ENCODE data around the gene MIPEP.

Gene MIPEP

GRCh38 chr13:23715092-23715761, 174.0 kb downstream of the MIPEP start:
- DNase-seq (ENCODE audit: low read depth in 2 of 2), result no peak

DNA sequence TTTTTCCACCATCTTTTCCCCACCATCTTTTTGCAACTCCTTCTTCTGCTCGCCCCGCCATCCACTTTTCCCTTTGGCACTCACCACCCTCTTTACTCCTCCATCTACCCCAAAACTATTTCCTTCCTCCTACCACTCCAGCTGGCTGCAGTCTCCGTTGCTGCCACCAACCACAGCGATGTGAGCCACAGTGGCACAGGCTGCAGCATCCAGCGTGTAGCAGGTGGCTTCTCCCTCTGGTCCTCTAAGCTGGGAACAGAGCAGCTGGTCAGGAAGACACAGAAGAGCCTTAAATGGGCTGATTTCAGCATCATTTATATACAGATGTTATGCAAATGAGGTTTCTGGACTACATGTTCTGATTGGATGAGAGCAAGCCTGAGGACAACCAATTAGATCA, 174.5 kb downstream of the MIPEP start:
- DNase-seq (ENCODE audit: low read depth in 2 of 2), result no peak

DNA sequence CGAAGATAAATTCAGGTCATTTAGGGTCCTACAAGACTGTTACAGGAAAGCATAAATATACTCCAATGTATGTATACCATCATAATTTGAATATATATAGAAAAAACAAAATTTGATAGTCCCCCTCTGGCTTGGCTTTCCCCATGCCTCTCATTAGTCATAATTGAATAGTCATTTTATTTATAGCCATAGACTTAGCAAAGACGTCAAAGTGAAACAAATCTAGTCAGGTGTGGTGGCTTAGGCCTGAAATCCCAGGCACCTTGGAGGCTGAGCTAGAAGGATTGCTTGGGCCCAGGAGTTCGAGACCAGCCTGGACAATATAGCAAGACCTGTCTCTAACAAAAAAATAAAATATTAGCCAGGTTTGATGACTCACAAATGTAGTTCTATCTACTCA, 177.8 kb downstream of the MIPEP start:
- no peak for DNase-seq (ENCODE audit: low read depth in 2 of 2)

DNA sequence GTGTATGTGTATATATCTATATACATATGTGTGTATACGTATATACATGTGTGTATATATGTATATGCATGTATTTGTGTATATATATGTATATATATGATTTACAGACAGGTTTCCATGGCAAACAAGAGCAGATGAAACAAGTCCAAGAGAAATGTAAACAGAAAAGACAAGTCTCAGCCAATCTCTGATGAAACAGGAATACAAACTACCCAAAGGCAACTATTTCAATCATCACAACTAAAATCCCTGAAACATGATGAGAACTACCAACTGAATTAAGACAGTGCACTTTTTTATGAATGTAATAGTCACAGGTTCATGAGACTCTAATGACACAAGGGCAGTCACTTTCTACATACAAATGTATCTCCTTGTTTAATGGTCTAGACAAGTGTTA, 178.8 kb downstream of the MIPEP start:
- DNase-seq (ENCODE audit: low read depth in 2 of 2), result no peak

- DNase-seq (ENCODE audit: low read depth in 2 of 2), result no peak
These were observed 179.7 kb downstream of the MIPEP start for GRCh38 chr13:23709536-23709935.

DNA sequence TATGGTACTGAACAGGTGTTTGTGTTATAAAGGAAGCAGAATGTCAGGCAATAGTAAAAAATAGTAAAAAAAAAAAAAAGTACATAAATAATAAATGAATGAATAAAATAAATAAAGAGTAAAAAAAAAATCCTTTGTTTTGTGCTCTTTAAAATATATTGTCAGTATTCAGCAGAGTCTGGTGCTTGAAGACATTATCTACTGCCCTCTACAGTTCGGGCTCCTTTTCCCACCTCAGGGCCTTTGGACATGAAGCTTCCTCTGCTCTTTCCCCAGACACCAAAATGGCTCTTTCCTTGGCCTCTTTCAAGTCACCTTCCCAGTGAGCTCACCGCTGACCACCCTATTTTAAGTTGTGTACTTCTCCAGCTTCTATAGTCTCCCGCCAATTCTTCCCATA, 181.5 kb downstream of the MIPEP start:
- DNase-seq (ENCODE audit: low read depth in 2 of 2), result no peak

DNA sequence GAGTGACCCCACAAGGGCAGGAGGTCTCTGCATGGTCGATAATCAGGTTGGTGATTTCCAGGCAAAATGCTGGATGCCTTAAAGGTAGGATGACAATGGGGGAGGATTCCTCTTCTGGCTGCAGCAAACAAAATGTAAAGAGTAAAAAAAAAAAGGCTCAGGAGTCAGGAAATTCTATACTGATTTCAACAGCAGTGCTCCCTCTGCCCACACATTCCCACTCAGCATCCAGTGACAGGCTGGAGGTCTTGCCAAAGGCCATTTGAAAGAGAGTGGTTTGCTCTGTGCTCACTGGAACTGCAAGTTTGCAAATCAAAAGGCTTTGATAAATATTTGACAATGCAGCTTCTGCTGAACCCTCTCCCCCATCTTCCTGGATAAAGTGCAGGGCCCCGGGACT, 183.6 kb downstream of the MIPEP start:
- DNase-seq (ENCODE audit: low read depth in 2 of 2), result no peak

GRCh38 chr13:23703246-23703860, 185.8 kb downstream of the MIPEP start:
- DNase-seq (ENCODE audit: low read depth in 2 of 2), result no peak

GRCh38 chr13:23701636-23702035, 187.6 kb downstream of the MIPEP start:
- no peak for DNase-seq (ENCODE audit: low read depth in 2 of 2)

GRCh38 chr13:23701186-23701585, 188.0 kb downstream of the MIPEP start:
- DNase-seq (ENCODE audit: low read depth in 2 of 2), result no peak

GRCh38 chr13:23699271-23699670, 189.9 kb downstream of the MIPEP start:
- DNase-seq (ENCODE audit: low read depth in 2 of 2), result no peak

DNA sequence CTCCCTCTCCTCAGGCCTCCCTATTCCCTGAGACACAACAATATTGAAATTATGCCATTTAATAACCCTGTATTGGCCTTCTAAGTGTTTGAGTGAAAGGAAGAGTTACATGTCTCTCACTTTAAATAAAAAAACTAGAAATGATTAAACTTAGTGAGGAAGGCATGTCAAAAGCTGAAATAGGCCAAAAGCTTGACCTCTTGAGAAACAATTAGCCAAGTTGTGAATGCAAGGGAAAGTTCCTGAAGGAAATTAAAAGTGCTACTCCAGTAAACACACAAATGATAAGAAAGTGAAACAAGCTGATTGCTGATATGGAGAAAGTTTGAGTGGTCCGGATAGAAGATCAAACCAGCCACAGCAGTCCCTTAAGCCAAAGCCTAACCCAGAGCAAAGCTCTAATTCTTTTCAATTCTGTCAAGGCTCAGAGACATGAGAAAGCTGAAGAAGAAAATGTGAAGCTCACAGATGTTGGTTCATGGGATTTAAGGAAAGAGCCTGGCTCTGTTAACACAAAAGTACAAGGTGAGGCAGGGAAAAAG, 191.4 kb downstream of the MIPEP start:
- DNase-seq (ENCODE audit: low read depth in 2 of 2), result no peak

- no peak for DNase-seq (ENCODE audit: low read depth in 2 of 2)
These were observed 192.6 kb downstream of the MIPEP start for GRCh38 chr13:23696610-23697009.

DNA sequence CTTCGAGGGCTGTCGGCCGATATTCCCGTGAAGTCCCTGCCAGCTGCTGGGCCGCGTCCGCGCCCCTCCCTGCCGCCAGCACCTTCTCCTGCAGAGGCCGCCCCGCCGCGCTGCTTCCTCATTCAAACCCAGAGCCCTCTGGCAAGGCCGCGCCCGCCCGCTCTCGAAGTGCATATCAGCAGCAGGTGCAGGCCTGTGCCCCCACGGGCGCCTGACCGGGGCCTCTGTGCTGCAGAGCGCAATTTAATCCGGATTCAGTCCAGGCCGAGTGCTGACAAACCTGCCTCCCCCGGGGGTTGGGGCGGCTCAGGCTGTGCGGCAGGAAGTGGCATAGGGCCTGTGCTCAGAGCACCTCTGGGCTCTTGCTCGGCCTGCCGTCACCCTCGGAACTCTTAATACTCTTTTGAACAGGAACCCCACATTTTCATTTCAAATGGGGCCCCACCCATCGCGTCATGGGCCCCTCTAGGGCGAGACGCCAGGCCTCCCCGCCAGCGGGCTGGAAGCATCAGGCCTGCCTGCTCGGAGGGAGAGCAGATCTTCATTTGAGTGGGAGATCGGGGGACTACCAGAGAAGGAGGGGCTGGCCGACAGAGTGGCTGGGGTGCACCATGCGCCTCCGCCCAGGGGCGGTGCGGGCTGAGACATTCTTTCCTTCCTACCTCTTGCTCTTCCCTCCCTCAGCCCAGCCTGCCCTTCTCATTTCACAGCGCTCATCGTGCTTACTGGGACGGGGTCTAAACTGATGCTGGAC, 193.3 kb downstream of the MIPEP start:
- DNase-seq (ENCODE audit: low read depth in 2 of 2), result peak in 1 of 2 donors; percentile 11

DNA sequence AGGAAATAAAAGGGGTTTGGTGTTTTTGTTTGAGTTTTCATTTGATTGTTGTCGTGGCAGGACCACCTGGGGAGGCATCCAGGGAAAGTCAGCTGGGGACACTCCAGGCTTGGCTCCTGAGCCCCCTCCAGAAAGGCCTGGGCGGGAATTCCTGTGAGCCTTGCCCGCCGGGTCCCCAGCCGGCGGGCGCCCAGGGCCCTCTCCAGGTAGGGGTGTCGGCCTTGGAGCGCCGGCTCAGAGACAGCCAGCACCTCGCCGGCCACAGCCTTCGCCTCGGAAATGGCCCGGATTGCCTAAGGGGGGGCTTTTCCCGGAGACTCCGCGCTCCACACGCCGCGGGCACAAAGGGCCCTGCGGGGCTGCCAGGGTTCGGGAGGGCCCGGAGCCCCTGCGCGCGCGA, 194.0 kb downstream of the MIPEP start:
- DNase-seq (ENCODE audit: low read depth in 2 of 2), result no peak

DNA sequence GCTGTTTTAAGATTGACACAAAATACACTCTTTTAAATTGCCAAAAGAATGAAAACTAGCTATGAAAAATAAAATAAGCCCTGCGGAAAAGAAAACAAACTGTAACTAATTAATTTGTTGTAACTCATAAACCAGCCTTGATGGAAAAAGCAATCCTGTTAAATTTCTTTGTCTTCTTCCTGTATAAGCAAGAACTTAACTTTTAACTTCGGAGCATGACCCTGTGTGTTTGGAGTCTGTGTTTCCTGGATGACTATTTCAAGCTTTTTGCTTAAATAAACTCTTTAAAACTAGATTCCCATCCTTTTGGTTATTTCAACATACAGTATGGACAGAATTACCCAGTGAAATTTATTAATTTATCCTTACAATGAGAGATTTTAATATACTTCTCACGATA, 196.4 kb downstream of the MIPEP start:
- no peak for DNase-seq (ENCODE audit: low read depth in 2 of 2)

DNA sequence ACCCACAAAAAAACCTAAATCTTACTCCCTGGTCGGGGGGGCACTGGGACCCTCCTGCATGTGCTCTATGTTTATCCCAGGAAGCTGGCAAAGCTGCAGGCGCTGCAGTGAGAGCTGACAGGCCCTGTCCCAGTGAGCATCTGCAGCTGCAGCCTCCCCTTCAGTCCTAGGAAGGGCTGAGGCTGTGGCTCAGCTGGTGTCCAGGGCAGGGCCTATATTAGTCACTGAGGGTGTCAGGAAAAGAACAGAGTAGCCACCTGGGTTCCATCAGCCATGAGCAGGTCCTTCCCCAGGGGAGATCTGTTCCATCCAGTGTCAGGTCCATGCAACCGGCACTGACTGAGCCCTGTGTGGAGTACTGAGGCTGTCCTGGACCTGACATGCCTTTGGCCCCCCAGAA, 198.5 kb downstream of the MIPEP start:
- no peak for DNase-seq (ENCODE audit: low read depth in 2 of 2)

GRCh38 chr13:23688336-23688735, 200.9 kb downstream of the MIPEP start:
- no peak for DNase-seq (ENCODE audit: low read depth in 2 of 2)

DNA sequence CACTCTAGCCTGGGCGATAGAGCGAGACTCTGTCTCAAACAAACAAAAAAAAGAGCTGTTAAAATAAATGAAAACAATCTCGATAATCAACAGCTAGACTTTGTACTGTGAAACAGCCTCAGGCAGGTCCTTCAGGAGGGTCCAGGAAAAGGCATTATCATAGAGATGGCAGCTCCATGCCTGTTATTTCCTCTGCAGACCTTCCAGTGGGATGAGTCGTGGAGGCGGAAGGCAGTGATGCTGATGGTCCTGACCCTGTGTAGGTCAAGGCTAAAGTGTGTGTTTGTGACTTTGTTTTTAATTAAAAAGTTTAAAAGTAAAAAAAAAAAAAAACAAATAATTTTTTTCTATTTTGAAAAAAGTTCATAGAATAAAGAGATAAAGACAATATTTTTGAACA, 201.6 kb downstream of the MIPEP start:
- no peak for DNase-seq (ENCODE audit: low read depth in 2 of 2)

GRCh38 chr13:23686948-23687347, 202.3 kb downstream of the MIPEP start:
- DNase-seq (ENCODE audit: low read depth in 2 of 2), result no peak

DNA sequence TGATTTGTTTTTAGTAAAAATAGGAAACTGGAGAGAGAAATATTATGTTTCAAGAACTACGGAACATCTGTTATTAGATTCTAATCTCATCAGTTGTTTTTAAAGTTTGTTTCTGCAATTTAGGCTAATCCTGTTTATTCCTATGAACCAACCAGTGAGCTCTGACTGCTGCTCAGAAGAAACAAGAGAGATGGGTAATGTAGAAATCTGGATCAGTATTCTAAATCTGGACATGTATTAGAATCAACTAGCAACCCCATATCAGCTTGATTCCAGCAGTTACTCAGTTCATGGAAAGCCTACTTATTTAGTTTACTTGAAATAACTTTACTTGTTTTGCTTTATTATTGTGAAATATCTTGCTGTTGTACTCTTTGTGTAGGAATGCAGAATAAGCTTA, 203.8 kb downstream of the MIPEP start:
- DNase-seq (ENCODE audit: low read depth in 2 of 2), result no peak

DNA sequence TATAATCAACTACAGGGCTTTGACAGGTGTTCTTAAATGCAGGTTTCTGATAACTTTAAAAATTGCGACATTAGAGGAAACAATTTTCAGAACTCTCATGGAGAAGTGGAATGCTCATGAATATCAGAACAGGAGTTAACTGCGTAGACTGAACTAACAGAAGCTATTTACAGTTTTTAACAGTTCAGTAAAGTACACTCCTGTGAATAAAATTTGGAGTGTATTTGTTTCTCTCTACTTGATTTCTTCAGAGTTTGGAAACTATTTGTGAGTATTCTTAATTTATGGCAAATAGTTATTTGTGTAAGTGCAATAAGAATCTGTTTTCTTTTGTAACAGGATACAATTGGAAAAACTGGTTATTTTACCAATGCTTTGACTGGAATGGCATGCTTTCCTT, 204.6 kb downstream of the MIPEP start:
- DNase-seq (ENCODE audit: low read depth in 2 of 2), result no peak

DNA sequence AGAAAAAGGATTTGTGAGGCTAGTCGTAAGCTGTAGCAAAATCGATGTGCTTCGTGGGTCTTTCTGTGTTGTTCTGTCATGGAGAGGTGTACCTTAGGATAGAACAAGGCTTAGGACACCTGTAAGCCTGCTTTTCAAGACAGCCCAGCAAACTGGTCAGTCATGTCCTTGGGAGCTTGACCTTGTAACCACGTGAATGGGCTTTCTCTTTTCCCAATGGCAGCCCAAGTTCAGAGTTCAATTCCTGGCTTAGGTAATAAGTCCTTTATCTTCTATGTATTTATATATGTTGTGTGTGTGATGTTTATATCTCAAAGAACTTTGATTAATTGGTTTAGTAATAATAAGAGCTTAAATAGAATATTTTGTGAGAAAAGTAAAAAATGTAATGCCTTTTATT, 206.1 kb downstream of the MIPEP start:
- no peak for DNase-seq (ENCODE audit: low read depth in 2 of 2)
